A172 (cell line): ENCODE data around the gene GAB2. TPM values are rescaled to one million over a fixed set of nuclear protein-coding genes. Genes with fewer than 3 reads are reported as not detected.

ENCODE experiments used
- DNase-seq: peaks from one replicate; pipeline ENCODE4 v3.0.0-alpha.2; 2015; ENCODE audit warnings: low spot score
- total RNA-seq: library from RNA; depleted of rRNA; stranded (reverse); fragments of >200 nt; shearing (Covaris generic); gene quantifications from 2 replicates; pipeline ENCODE4 v1.2.3, GENCODE V29; 2014

Gene GAB2
- total RNA-seq, 1 experiment from 2014 or later, result 12.1 TPM

DNA sequence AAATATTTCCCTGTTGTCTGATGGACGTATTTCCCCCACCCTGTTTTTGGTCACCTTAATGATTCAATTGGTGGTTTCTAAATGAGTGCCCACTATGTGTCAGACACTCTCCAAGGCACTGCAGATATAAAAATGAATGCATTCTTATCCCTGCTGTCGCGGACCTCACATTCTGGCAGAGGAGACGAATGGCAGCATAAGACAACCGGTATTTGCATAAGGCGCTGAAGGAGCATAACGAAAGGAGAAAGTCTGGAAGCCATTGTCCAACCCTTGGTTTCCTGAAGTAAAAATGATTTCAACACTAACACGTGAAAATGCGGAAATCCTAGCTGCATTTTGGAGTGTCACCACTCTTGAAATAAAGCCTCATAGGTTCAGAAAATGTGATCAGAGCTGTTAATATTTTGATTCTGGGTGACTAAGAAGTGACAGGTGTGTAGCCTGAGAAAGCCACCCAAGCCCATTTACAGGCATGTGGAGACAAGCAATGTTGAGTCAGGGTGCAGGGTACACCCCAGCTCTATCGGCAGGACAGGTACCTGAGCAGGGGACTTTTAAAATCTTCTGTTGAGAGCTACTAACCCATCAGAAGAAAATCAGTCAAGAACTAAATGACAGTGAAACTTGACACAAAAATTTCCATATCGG, 10.1 kb upstream of the GAB2 start:
- DNase-seq, result no peak

DNA sequence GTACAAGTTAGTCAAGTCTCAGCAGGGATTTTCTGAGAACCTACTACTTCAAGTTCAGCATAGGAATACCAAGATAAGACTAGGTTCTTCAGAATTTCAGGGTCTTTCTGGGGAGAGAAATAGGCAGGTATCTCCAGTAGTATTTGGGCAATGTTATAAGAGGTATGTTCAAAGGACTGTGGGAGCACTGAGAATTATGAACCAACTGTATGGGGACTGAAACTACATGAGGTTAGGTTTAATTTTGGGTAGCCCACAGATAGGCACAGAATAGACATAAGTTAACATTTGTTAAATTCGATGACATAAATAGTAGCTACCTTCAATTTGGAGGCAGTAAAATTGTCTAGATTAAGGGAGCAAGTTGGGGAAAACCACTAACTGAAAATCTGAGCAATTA, 9.2 kb upstream of the GAB2 start:
- DNase-seq, result no peak

DNA sequence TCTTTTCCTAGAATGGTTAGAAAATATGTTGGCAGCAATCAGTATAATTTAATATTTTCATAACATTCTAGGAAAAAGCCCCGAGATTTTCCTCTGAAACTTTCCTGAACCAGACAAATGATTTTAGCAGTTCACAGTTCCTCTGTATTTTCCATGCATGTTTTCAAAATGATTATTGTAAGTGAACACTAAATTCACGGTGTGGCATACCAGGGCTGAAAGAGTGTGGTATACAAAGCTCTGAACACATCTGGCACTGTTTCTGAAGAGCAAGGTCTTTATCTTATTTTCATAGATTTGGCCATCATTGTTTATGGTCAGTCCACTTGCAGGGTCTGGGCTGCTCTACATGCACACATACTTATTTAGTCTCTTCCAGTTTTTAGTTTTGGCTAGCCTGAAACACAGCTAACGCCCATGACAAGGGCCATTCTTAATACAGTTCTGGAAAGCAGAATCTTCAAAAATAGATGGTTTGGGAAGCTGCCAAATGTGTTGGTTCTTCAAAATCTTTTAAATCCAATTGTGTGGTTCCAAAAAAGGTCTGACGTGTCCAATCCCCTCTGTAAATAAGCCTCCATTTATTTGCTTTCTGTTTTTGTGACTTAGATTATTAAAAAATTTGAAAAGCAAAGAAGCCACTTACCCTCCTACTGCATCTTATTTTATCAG, 7.9 kb upstream of the GAB2 start:
- no peak for DNase-seq

DNA sequence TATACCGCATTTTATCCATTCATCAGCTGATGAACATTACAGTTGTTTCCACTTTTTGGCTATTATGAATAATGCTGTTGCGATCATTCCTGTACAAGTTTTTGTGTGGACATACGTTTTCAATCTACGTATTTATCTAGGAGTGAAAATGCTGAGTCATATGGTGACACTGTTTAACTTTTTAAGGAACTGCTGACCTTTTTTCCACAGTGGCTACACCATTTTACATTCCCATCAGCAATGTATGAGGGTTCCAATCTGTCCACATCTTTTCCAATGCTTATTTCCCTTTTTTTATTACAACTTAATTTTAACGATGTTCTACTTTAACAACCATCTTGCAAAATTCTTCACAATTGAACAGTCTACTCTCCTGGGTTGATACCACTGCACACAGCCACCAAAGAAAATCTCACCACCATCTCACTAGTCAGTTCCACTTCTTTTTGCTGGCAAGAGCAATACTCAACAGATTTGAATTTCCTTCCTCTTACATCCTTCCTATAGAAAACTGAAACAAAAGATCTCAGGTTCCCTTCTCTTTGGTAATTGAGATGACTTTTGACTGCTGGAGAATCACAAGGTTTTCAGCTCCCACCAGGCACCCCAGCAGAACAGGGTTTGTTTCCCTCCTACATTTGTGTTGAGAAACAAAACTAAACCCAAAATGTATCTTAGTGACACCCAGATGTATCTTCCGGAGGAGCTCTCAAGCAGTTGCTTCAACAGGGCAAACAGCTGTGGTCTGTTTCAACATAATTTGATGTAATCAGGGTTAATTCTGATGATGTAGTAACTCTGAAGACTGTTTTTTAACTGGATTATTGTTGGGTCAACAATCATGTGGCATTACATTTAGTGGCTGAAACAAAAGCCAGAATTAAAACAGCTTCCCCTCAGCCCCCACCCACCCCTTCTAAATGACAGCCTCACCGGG, 7.0 kb upstream of the GAB2 start:
- no peak for DNase-seq

- DNase-seq, result no peak
These were observed 5.6 kb upstream of the GAB2 start for GRCh38 chr11:78423241-78423640.

DNA sequence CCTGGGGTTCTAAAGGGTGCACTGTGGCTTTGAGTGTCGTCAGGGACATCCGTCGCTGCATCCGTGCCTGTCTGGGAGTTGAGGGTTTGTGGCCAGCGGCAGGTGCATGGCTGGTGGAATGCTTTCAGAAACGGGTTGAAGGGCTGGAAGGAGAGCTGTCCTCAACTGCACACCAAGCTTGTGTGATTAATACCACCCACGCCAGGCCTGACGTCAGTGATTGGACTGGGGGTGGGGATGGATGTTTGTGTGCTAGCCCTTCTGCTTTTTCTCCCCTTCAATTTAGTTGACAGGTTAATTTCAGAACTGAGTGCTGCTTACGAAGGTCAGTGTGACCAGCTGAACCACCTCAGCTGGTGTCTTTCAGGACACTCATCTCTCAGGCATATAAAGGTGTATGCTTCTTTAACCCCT, 3.2 kb upstream of the GAB2 start:
- peak; percentile 43 for DNase-seq

GRCh38 chr11:78420255-78420764, 2.7 kb upstream of the GAB2 start:
- peak; percentile 82 for DNase-seq

DNA sequence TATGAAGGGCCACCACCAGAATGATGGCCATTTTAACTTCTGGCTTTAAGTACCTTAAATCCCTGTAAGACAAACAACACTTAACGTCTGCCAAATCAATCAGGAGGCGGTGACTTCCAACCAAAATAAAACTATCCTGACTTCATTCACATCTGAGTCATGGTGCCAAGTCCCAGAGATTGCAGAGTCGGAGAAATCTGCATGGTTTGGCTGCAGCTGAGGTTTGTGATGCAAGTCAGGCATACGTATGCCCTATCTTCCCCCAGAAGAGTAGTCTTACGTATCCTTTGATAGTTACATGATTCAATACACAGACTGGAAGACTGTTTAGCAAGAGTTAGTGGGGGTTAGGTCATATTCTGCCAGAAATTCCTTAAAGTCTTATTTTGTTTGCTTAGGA, 1.7 kb upstream of the GAB2 start:
- DNase-seq, result peak; percentile 73

DNA sequence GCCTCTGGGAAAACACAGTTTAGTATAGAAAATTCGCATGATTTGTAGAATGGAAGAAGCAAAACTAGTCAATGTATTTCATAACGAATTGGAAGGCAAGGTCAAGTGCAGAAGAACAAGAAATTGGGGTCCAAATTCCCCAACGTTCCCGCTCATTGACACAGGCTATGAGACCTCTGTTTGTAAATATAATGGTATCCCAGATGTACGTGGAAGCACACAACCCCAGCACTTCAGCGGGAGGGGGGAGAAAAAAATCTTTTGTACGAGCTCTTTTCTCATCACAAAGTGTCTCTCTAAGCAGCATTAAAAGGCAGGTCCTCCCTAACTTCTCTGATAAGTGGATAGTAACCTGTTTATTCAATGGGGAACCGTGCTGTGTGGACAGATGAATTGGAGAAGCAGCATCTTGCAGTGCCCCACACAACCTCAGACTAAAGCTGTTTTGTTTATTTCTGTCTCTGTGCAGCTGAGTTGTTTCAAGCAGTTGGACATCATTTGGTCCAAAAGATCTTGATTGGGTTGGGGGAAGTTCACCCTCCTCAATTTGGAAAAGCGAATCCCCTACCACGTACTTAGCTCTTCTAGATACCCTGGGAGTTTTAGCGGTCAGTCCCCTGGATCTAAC, 1.1 kb upstream of the GAB2 start:
- no peak for DNase-seq

DNA sequence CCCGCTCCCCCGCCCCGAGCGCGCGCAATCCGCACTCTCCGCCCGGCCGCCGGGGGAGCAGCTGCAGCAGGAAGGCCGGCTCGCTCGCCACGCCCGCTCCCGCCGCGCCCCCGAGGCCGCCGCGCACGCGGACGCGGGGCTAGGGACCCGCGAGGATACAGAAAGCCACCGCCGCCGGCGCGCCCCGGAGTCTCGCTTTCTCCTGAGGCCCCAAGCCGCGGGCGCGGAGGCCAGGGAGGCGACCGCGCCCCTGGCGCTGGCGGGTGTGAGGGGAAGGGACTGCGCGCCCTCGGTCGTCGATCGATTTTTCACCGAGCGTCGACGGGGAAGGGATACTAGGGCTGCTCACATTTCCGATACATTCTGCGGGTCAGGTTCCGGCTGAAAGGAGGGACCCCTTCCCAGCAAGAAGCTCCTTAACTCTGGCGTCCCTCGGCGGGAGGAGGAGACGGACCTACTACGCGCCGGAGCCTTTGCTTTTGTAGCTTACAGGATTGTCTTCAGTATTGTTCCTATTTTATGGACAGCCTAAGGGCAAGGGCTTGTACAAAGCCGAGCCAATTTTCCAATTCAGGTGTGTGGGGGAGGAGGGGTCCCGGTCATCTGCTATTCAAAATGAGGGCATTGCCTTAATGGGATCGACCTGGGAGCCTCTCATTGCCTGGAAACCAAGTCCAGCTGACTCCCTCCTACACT, 416 bp upstream of the GAB2 start:
- DNase-seq, result peak; percentile 44

DNA sequence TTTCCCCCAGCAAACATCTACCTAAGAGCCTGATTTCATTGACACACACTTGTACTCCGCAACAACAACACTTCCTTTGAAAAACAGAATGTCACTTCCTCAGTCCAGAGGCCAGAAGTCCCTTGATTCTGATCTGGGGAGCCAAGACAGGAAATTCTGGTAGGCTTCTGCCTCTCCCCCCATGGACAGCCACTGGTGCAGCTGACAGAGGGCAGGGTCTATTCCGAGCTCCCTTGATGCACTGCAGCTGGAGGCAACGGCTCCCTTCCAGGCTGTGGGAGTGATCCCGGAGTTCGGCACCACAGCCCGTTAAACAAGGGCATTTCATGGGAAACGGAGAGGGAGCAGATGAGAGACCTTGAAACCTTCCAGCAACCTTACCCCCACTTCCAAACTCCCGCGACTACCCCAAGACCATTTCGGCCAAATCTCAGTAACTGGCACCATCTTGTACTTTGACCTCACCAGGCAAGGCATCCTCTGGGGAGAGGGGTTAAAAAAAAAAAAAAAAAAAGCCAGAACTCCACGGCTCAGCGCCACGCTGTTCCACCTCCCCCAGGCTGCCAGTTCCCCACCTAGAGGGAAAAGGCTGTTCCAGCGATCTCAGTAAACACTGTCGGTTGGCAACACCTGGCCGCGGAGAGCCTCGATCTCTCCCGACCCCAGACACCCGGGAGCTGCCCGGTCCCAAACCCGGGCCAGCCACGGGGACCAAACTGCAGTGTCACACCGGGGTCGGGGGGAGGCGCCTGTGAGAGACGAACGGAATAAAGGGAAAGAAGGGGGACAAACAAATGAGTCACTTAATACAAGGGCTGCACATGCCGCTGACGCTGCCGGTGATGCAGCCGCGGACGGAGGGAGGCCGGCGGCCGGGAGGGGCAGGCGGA, 1.1 kb downstream of the GAB2 start:
- peak; percentile 85 for DNase-seq

- no peak for DNase-seq
These were observed 2.3 kb downstream of the GAB2 start for GRCh38 chr11:78415338-78415737.

DNA sequence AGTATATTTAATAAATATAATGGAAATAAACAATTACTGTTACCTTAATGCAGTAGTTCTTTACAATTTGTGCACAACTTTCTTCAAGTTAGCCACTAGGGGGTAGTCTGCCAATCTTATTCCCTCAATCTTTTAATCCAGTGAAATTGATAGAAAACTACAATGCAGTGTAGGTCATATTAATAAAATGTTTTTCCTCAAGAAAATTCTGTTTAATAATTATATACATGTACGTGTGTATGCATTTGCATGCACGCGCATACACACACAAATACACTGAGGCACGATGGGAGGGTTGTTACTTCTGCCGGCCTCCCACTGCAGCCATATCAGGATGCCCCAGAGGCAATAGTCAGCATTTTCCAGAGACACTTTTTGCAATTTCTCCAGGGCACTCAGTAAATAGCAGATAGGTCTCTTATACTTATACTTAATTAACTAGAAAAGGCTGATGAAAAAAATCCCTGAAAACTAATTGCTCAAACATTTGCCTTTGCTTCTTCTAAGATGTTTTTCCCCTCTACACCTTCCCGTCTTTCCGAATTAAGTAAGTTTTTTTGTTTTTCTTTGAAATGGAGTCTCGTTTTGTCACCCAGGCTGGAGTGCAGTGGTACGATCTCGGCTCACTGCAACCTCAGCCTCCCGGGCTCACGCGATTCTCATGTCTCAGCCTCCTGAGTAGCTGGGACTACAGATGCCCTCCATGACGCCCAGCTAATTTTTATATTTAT, 3.1 kb downstream of the GAB2 start:
- peak; percentile 52 for DNase-seq

DNA sequence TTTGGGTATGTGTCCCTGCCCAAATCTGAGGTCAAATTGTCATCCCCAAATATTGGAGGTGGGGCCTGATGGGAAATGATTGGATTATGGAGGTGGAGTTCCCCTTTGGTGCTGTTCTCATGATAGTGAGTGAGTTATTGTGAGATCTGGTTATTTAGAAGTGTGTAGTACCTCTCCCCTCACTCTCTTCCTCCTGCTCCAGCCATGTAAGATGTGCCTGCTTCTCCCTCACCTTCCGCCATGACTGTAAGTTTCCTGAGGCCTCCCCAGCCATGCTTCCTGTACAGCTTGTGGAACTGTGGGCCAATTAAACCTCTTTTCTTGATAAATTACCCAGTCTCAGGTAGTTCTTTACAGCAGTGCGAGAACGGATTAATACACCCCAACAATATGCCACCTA, 9.0 kb downstream of the GAB2 start:
- no peak for DNase-seq

DNA sequence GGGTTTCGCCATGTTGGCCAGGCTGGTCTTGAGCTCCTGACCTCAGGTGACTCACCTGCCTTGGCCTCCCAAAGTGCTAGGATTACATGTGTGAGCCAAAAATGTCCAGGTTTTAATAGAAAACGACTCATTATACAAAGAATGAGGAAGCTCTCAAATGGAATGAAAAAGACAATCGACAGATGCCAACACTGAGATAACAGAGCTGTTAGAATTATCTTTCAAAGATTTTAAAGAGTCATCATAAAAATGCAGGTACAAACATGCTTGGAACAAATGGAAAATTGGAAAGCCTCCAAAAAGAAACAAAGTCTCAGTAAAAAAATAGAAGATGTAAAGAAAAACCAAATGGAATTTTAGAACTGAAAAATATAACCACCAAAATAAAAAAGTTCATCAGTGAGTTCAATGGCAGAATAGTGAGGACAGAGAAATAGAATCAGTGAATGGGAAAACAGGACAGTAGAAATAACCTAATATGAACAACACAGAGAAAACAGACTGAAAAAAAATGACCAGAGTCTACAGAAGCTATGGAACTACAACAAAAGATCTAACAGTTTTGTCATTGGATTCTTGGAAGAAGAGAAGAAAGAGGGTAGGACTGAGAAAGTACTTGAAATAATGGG, 10.9 kb downstream of the GAB2 start:
- no peak for DNase-seq

DNA sequence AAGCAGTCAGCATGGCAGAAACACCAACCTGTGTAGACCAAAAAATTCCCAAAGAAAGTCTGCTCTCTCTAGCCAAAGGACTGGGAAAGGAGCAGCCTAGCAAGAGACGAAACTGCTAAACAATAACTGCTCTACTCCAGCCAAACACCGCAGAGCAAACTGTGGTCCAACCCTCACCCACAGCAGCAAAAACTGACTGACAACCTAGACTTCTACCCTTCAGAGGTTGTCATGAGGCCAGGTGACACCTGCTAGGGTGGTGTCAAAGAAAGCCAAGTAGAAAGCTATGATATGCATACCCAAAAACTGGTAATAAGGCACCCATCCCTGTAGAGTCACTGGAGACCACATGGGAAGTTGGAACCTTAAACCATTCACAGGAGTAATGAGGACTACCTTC, 11.8 kb downstream of the GAB2 start:
- no peak for DNase-seq

GRCh38 chr11:78403781-78404180, 13.8 kb downstream of the GAB2 start:
- no peak for DNase-seq

DNA sequence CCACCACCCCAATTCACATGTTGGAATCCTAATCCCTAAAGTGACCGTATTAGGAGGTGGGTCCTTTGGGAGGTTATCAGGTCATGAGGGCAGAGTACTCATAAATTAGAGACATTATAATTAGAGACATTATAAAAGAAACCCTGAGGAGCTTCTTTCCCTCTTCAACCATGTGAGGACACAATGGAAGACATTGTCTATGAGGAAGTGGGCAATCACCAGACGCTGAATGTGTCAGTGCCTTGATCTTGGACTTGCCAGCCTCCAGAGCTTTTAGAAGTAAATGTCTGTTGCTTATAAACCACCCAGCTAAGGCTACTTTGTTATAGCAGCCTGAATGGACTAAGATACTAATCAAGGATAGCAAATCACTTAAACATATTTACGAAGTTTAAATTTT, 14.8 kb downstream of the GAB2 start:
- DNase-seq, result no peak

GRCh38 chr11:78400702-78401101, 16.9 kb downstream of the GAB2 start:
- no peak for DNase-seq
